Endodermal cell (in vitro differentiated cells): ENCODE results near the gene ZBED3. TPM values are rescaled to one million over a fixed set of nuclear protein-coding genes. Genes with fewer than 3 reads are reported as not detected.

ENCODE experiments used
- DNase-seq: peaks from one replicate; pipeline ENCODE4 v3.0.0-alpha.2; 2017
- H3K27ac ChIP-seq: 2 replicates; pipeline ENCODE4 v1.5.1; 2013; ENCODE audit warnings: mild to moderate bottlenecking, low read depth, low read length, moderate library complexity
- H3K27me3 ChIP-seq: 2 replicates; pipeline ENCODE4 v1.6.1; 2013; ENCODE audit warnings: mild to moderate bottlenecking, low read length, moderate library complexity; ENCODE audit not compliant: insufficient read depth, control insufficient read depth, poor library complexity, severe bottlenecking
- H3K36me3 ChIP-seq: 2 replicates; pipeline ENCODE4 v1.7.0; 2013; ENCODE audit warnings: mild to moderate bottlenecking, low read length, moderate library complexity; ENCODE audit not compliant: control insufficient read depth, insufficient read depth
- H3K4me1 ChIP-seq: one replicate; pipeline ENCODE4 v1.7.0; 2013; ENCODE audit warnings: low read length; ENCODE audit not compliant: control insufficient read depth, insufficient read depth
- H3K4me3 ChIP-seq: 2 replicates; pipeline ENCODE4 v1.5.1; 2013; ENCODE audit warnings: mild to moderate bottlenecking, low read length, moderate library complexity
- H3K9ac ChIP-seq: 2 replicates; pipeline ENCODE4 v1.6.1; 2013; ENCODE audit warnings: mild to moderate bottlenecking, low read length, moderate library complexity; ENCODE audit not compliant: poor library complexity, severe bottlenecking; ENCODE audit errors: extremely low read depth
- H3K9me3 ChIP-seq: 2 replicates; pipeline ENCODE4 v1.6.1; 2013; ENCODE audit warnings: mild to moderate bottlenecking, low read length, moderate library complexity; ENCODE audit not compliant: control insufficient read depth
- H3K27ac Mint-ChIP-seq: 2 replicates; pipeline ENCODE4 v1.8.0; 2020; ENCODE audit warnings: mixed read lengths
- H3K27me3 Mint-ChIP-seq: 2 replicates; pipeline ENCODE4 v1.8.0; 2021; ENCODE audit warnings: mild to moderate bottlenecking, mixed read lengths; ENCODE audit not compliant: insufficient read depth
- H3K36me3 Mint-ChIP-seq: 2 replicates; pipeline ENCODE4 v1.8.0; 2020; ENCODE audit warnings: low read depth, mixed read lengths
- H3K4me1 Mint-ChIP-seq: 2 replicates; pipeline ENCODE4 v1.8.0; 2020; ENCODE audit warnings: mixed read lengths
- H3K4me3 Mint-ChIP-seq: 2 replicates; pipeline ENCODE4 v1.8.0; 2020; ENCODE audit warnings: mild to moderate bottlenecking, moderate library complexity, mixed read lengths
- H3K9me3 Mint-ChIP-seq: 2 replicates; pipeline ENCODE4 v1.8.0; 2020; ENCODE audit warnings: mild to moderate bottlenecking, mixed read lengths
- CTCF ChIP-seq: fragments of 200-600 bp; sonication (generic); conservative IDR thresholded peaks from 2 replicates; pipeline ENCODE4 v1.5.0; 2021; ENCODE audit warnings: antibody characterized with exemption, mild to moderate bottlenecking
- WGBS, 2 experiments: methylation state at CpG; one replicate each; pipeline versions ENCODE4 v1.1.5 to v1.1.7; 2013; ENCODE audit warnings: missing lambda C conversion rate in 2 of 2, mixed read lengths in 1 of 2; ENCODE audit not compliant: insufficient coverage in 1 of 2, insufficient read length in 1 of 2; 5-methylcytosine and 5-hydroxymethylcytosine counted together
- total RNA-seq, 2 donors: library from RNA; stranded (reverse); fragmentation: NEBNext Ultra II Directional in 1 of 2; extraction: Animal tissue kit (Norgen Biotek cat#: 25700) in 1 of 2; gene quantifications; 2 replicates in 1 of 2; 3 replicates in 1 of 2; pipeline ENCODE4 v1.2.1, GENCODE V29; 2021

ZBED3 gene
- total RNA-seq, 2 donors from 2014 or later = 5.3 to 5.6 TPM

- DNase-seq = no peak
- no peaks in the 10 kb centered on the region for H3K9me3 ChIP-seq
- H3K4me3 Mint-ChIP-seq = no peak overlapping the region
- no peaks in the 10 kb centered on the region for H3K27me3 ChIP-seq
- H3K9ac ChIP-seq = no peak overlapping the region
- H3K9me3 Mint-ChIP-seq = no peaks in the 10 kb centered on the region
- no peaks in the 10 kb centered on the region for H3K4me1 Mint-ChIP-seq
- no peaks in the 10 kb centered on the region for H3K4me1 ChIP-seq
- WGBS, 2 experiments = 95 to 98% methylated on average over 4 of the region's 4 CpGs
- no peak overlapping the region for H3K27ac ChIP-seq
- TF ChIP-seq CTCF = no peak
- H3K36me3 Mint-ChIP-seq = peaks cover 11% of the 10 kb centered on the region
- H3K27me3 Mint-ChIP-seq = no peaks in the 10 kb centered on the region
- no peaks in the 10 kb centered on the region for H3K36me3 ChIP-seq
- H3K27ac Mint-ChIP-seq = no peak overlapping the region
- no peak overlapping the region for H3K4me3 ChIP-seq
Measured at GRCh38 chr5:77101298-77101697, 14.2 kb upstream of the ZBED3 start.

- Mint-ChIP-seq H3K4me1 (no peaks in the 10 kb centered on the region), H3K36me3 (peaks cover 6% of the 10 kb centered on the region), H3K9me3 (no peaks in the 10 kb centered on the region), H3K4me3 (no peak overlapping the region), H3K27ac (no peak overlapping the region), H3K27me3 (no peaks in the 10 kb centered on the region)
- WGBS, 2 experiments = 92% methylated on average over 3 to 4 of the region's 4 CpGs
- Histone ChIP-seq H3K4me1 (no peaks in the 10 kb centered on the region), H3K27ac (no peak overlapping the region), H3K27me3 (no peaks in the 10 kb centered on the region), H3K9ac (no peak overlapping the region), H3K36me3 (no peaks in the 10 kb centered on the region), H3K4me3 (no peak overlapping the region), H3K9me3 (no peaks in the 10 kb centered on the region)
- TF ChIP-seq CTCF = no peak
- no peak for DNase-seq
Measured at GRCh38 chr5:77095189-77095588, 8.1 kb upstream of the ZBED3 start.

GRCh38 chr5:77087484-77088261 is 588 bp upstream of the ZBED3 start:
- Mint-ChIP-seq H3K27ac (peak overlapping the region; percentile 93), H3K4me3 (peak overlapping the region; percentile 77), H3K9me3 (no peaks in the 10 kb centered on the region), H3K4me1 (peaks cover 10% of the 10 kb centered on the region), H3K27me3 (no peaks in the 10 kb centered on the region), H3K36me3 (peaks cover 21% of the 10 kb centered on the region)
- Histone ChIP-seq H3K9ac (peak overlapping the region; percentile 92), H3K4me3 (peak overlapping the region; percentile 88), H3K4me1 (peaks cover 6% of the 10 kb centered on the region), H3K9me3 (peaks cover 13% of the 10 kb centered on the region), H3K27me3 (no peaks in the 10 kb centered on the region), H3K36me3 (no peaks in the 10 kb centered on the region), H3K27ac (peak overlapping the region; percentile 96)
- peak; percentile 72 for DNase-seq
- no peak for TF ChIP-seq CTCF
- 71 to 74% methylated on average over 11 to 16 of the region's 16 CpGs for WGBS, 2 experiments
